ENCODE data around the gene LY6G6F. TPM values are rescaled to one million over a fixed set of nuclear protein-coding genes. Genes with fewer than 3 reads are reported as not detected.

LY6G6F gene
- total and polyA plus RNA-seq, 2 donors (not counting 3 experiments of a cell fraction or from before 2014, with no cell fraction given), result not detected

DNA sequence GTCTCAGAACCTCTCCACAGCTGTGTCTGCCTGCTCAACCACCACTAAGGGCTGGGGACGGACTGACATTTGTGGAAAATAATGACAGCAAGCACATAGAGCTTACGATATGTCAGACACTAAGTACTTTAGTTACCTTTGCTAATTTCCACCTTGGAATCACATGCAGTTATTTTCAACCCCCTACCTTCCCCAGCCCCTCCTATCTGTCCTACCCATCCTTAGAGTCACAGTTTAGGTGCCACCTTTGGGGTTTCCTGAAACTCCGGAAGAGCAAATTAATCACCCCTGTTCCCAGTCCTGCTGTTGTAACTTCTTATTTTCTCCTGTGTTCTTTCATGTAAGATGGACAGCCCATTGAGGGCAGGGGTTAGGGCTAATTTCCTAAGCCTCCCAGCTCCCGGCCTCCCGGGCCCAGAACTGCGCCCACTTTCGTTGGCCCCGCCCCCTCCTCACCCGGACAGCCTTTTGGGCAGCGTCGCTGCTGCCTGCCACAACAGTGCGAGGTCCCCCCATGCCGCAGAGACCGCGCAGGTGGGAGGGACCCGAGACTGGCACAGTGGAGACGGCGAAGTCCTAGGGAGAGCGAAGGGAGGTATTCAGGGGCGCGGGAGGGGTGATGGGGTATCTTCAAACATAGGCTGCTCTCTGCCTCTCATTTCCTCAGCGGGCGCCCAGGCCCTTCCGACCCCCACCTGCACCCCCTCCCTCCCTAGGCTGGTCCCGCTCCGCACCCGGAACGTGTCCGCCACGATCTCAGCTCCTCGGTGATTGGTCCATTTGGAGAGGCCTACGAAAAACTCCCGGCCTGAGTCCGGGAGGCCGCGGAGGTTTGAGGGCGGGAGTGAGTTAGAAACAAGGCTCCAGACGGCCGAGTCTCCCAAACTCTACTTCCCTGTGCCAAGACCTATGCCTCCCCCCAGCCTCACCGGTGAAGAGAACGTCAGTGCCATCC is 21.3 kb downstream of the LY6G6F start:
- H3K4me3 ChIP-seq (replicated peaks in 1 of 3; ENCODE audit: insufficient read depth in 1 of 3, low read depth in 1 of 3, low read length in 3 of 3), result peak overlapping the region in 1 of 3 experiments; percentile 94
- TF ChIP-seq EZH2 (IDR thresholded peaks at IDR 0.05; ENCODE audit: borderline replicate concordance, low read depth, low read length, severe bottlenecking), result no peak
- no peak for TF ChIP-seq JUN (IDR thresholded peaks at IDR 0.05; ENCODE audit: borderline replicate concordance, insufficient read depth, insufficient read length, low read depth)
- TF ChIP-seq POLR2AphosphoS5 (IDR thresholded peaks at IDR 0.05; ENCODE audit: insufficient read depth, low read depth, low read length), result no peak
- no peak for TF ChIP-seq CTCF (IDR thresholded peaks at IDR 0.05; ENCODE audit: extremely low read depth in 1 of 2, insufficient read depth in 1 of 2, low read depth in 1 of 2, low read length in 2 of 2)
- TF ChIP-seq MYC (IDR thresholded peaks at IDR 0.05; ENCODE audit: low read depth, low read length), result no peak
- TF ChIP-seq, protein P1, sequence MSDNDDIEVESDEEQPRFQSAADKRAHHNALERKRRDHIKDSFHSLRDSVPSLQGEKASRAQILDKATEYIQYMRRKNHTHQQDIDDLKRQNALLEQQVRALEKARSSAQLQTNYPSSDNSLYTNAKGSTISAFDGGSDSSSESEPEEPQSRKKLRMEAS (IDR thresholded peaks at IDR 0.05; ENCODE audit: insufficient read depth, insufficient read length), result no peak
- no peak for TF ChIP-seq GATA2 (IDR thresholded peaks at IDR 0.05; ENCODE audit: insufficient read depth, insufficient read length, low read depth, low read length)
- no peak for TF ChIP-seq FOS (IDR thresholded peaks at IDR 0.05; ENCODE audit: borderline replicate concordance, insufficient read depth, low read length)
- no peak for TF ChIP-seq POLR2A (IDR thresholded peaks at IDR 0.05; ENCODE audit: low read depth, low read length)
- peaks cover 2% of the 10 kb centered on the region for H3K79me2 ChIP-seq (ENCODE audit: control insufficient read depth, insufficient read depth, low read length)
- DNase-seq (ENCODE audit: low read depth, low spot score), result no peak
- no peaks in the 10 kb centered on the region for H4K20me1 ChIP-seq (replicated peaks; ENCODE audit: control insufficient read depth, extremely low read depth, insufficient read depth, low read length)
- no peak overlapping the region for H2AFZ ChIP-seq (ENCODE audit: low read depth, low read length)
- H3K27me3 ChIP-seq (ENCODE audit: control insufficient read depth in 2 of 2, insufficient read depth in 2 of 2, low read length in 2 of 2), result no peaks in the 10 kb centered on the region
- ChIA-PET CTCF (interaction anchor here (1.0 to 5.4 kb wide), 3 partner anchors 25 to 68 kb away, joined by 3 to 42 read pairs (median 4); partner anchors contain the start of genes ABHD16A and VARS1), POLR2A (interaction anchor here (1.0 kb wide), 1 partner anchor 25 kb away, joined by 3 read pairs; the partner anchor contains the start of gene ABHD16A)
- no peak for FAIRE-seq
- no peaks in the 10 kb centered on the region for H3K9me1 ChIP-seq (replicated peaks; ENCODE audit: control insufficient read depth, extremely low read depth, insufficient read depth, low read length)
- intact Hi-C loops (cut with micrococcal nuclease), result no loop called here
- no peak overlapping the region for H3K27ac ChIP-seq (ENCODE audit: insufficient read depth, low read depth, low read length)
- no TSS peak for BruUV-seq (replicated peaks)
- dilution Hi-C loops (cut with MboI; ENCODE audit: extremely low pct_ligation_motif_present, low sequenced_read_pairs), result no loop called here
- peaks cover 19 to 26% of the 10 kb centered on the region in 2 experiments for H3K36me3 ChIP-seq (ENCODE audit: control insufficient read depth in 2 of 2, extremely low read depth in 1 of 2, insufficient read depth in 2 of 2, low read length in 2 of 2)
- no peak overlapping the region for H3K9ac ChIP-seq (replicated peaks; ENCODE audit: extremely low read depth, insufficient read depth, low read length)
- no peaks in the 10 kb centered on the region for H3K9me3 ChIP-seq (replicated peaks; ENCODE audit: control insufficient read depth, insufficient read depth, low read length)
- H3K4me2 ChIP-seq (ENCODE audit: insufficient read depth, low read length), result no peak overlapping the region
- peaks cover 28% of the 10 kb centered on the region for H3K4me1 ChIP-seq (ENCODE audit: control insufficient read depth, extremely low read depth, insufficient read depth, low read length)

Data from endothelial cell of umbilical vein (primary cell).